ENCODE measurements around the gene UGT1A4. TPM values are rescaled to one million over a fixed set of nuclear protein-coding genes. Genes with fewer than 3 reads are reported as not detected.

Gene UGT1A4
- total and polyA plus RNA-seq, 10 of the 15 experiments (the other 5 are each of a cell fraction or from before 2014, with no cell fraction given), result not detected

GRCh38 chr2:233821196-233821595 is 102.7 kb downstream of the UGT1A4 start:
- TF ChIP-seq KDM1A (IDR thresholded peaks at IDR 0.05; ENCODE audit: borderline replicate concordance), result no peak
- TF ChIP-seq SMC3 (IDR thresholded peaks at IDR 0.05; ENCODE audit: borderline replicate concordance, low read length), result no peak
- no peak for TF ChIP-seq ATF2 (IDR thresholded peaks at IDR 0.05; ENCODE audit: low read length)
- ChIA-PET CTCF (no interaction called here), POLR2A (no interaction called here), SMC1A (ENCODE audit: uncharacterized antibody, unreplicated experiment) (interaction anchor here (1.0 kb wide), 1 partner anchor 8 kb away, joined by 3 read pairs; no protein-coding TSS in a partner anchor), RAD21 (ENCODE audit: unreplicated experiment) (no interaction called here)
- Histone ChIP-seq H3K79me2 (ENCODE audit: control insufficient read depth, insufficient read depth, low read length) (no peaks in the 10 kb centered on the region), H3K4me3 (no peak overlapping the region), H4K20me1 (ENCODE audit: control insufficient read depth, insufficient read depth) (no peaks in the 10 kb centered on the region), H3K9ac (ENCODE audit: control insufficient read depth, insufficient read depth, low read length) (no peak overlapping the region), H2AFZ (ENCODE audit: control insufficient read depth, low read depth, low read length) (no peak overlapping the region), H3K4me2 (ENCODE audit: control insufficient read depth, insufficient read depth) (no peak overlapping the region), H3K4me1 (ENCODE audit: control insufficient read depth, insufficient read depth, low read length) (no peaks in the 10 kb centered on the region), H3K36me3 (ENCODE audit: control insufficient read depth in 2 of 2, insufficient read depth in 2 of 2, low read length in 1 of 2) (no peaks in the 10 kb centered on the region), H3K9me3 (replicated peaks; ENCODE audit: control insufficient read depth, insufficient read depth, low read length) (no peaks in the 10 kb centered on the region), H3K27me3 (replicated peaks in 1 of 2; ENCODE audit: control insufficient read depth in 2 of 2, insufficient read depth in 2 of 2, low read length in 1 of 2) (no peaks in the 10 kb centered on the region; a peak in 3 of 4 replicates), H3K27ac (ENCODE audit: control insufficient read depth, insufficient read depth) (no peak overlapping the region)
- in situ Hi-C loops (cut with MboI) (no loop called here), intact Hi-C loops (cut with micrococcal nuclease; ENCODE audit: unreplicated experiment) (no loop called here)
- no TSS peak for BruUV-seq (replicated peaks)
- DNase-seq (ENCODE audit: low read depth, low spot score), result no peak
- FAIRE-seq, result no peak
- 14% methylated on average over 3 of the region's 3 CpGs for WGBS (ENCODE audit: insufficient coverage, insufficient replicate concordance, low lambda C conversion rate, missing lambda C conversion rate)
- ATAC-seq, result no peak

- Histone ChIP-seq H3K9me3 (replicated peaks; ENCODE audit: control insufficient read depth, insufficient read depth, low read length) (no peaks in the 10 kb centered on the region), H3K27me3 (replicated peaks in 1 of 2; ENCODE audit: control insufficient read depth in 2 of 2, insufficient read depth in 2 of 2, low read length in 1 of 2) (no peaks in the 10 kb centered on the region; a peak in 3 of 4 replicates), H3K27ac (ENCODE audit: control insufficient read depth, insufficient read depth) (no peak overlapping the region), H3K4me3 (no peak overlapping the region), H3K9ac (ENCODE audit: control insufficient read depth, insufficient read depth, low read length) (no peak overlapping the region), H3K36me3 (ENCODE audit: control insufficient read depth in 2 of 2, insufficient read depth in 2 of 2, low read length in 1 of 2) (no peaks in the 10 kb centered on the region), H3K4me1 (ENCODE audit: control insufficient read depth, insufficient read depth, low read length) (no peaks in the 10 kb centered on the region), H3K4me2 (ENCODE audit: control insufficient read depth, insufficient read depth) (no peak overlapping the region), H4K20me1 (ENCODE audit: control insufficient read depth, insufficient read depth) (no peaks in the 10 kb centered on the region), H2AFZ (ENCODE audit: control insufficient read depth, low read depth, low read length) (no peak overlapping the region), H3K79me2 (ENCODE audit: control insufficient read depth, insufficient read depth, low read length) (no peaks in the 10 kb centered on the region)
- FAIRE-seq, result no peak
- DNase-seq (ENCODE audit: low read depth, low spot score), result no peak
- WGBS (ENCODE audit: insufficient coverage, insufficient replicate concordance, low lambda C conversion rate, missing lambda C conversion rate), result 27% methylated on average over 8 of the region's 8 CpGs
- ATAC-seq, result no peak
- ChIA-PET RAD21 (ENCODE audit: unreplicated experiment) (no interaction called here), SMC1A (ENCODE audit: uncharacterized antibody, unreplicated experiment) (no interaction called here), POLR2A (no interaction called here), CTCF (no interaction called here)
- intact Hi-C loops (cut with micrococcal nuclease; ENCODE audit: unreplicated experiment), result no loop called here
- in situ Hi-C loops (cut with MboI), result no loop called here
- no TSS peak for BruUV-seq (replicated peaks)
- TF ChIP-seq FOXK2 (IDR thresholded peaks at IDR 0.05), result no peak
- TF ChIP-seq ZNF622 (IDR thresholded peaks at IDR 0.05), result no peak
- no peak for TF ChIP-seq ZBTB33 (IDR thresholded peaks at IDR 0.05)
- no peak for TF ChIP-seq ZNF207 (IDR thresholded peaks at IDR 0.05; ENCODE audit: borderline replicate concordance)
- TF ChIP-seq HDGF (IDR thresholded peaks at IDR 0.05), result no peak
- no peak for TF ChIP-seq ATF3 (IDR thresholded peaks at IDR 0.05; ENCODE audit: borderline replicate concordance, extremely low read depth, low read depth, low read length)
- no peak for TF ChIP-seq ZNF384 (IDR thresholded peaks at IDR 0.05; ENCODE audit: borderline replicate concordance, low read depth, low read length)
- no peak for TF ChIP-seq TCF7 (IDR thresholded peaks at IDR 0.05; ENCODE audit: borderline replicate concordance)
Observed at GRCh38 chr2:233821709-233822100, 103.2 kb downstream of the UGT1A4 start.

All from GM12878 (cell line).